Lung (tissue), 12 donors: Measurements from ENCODE around the gene IGF2R. TPM values are rescaled to one million over a fixed set of nuclear protein-coding genes. Genes with fewer than 3 reads are reported as not detected.

Experiments used
- ATAC-seq: fragments of 200-7000 bp; cut with Tn5 transposase; one replicate; pipeline ENCODE4 v1.9.1; 2020; ENCODE audit warnings: moderate number of reproducible peaks; ENCODE audit not compliant: insufficient read depth, low FRiP score
- DNase-seq, 3 donors: peaks; one replicate each; pipeline ENCODE4 v3.0.0-alpha.2; 2013 to 2017
- H3K27ac ChIP-seq, 2 donors: one replicate each; pipeline ENCODE4 v1.5.1; 2013; ENCODE audit warnings: mild to moderate bottlenecking in 2 of 2, moderate library complexity in 2 of 2, control low read depth in 1 of 2, inconsistent platforms in 1 of 2, low read depth in 1 of 2, low read length in 1 of 2
- H3K27me3 ChIP-seq, 3 donors: one replicate each; pipeline ENCODE4 v1.5.1; 2013; ENCODE audit warnings: low read length in 2 of 3; ENCODE audit not compliant: control insufficient read depth in 3 of 3, insufficient read depth in 3 of 3
- H3K36me3 ChIP-seq, 4 donors: one replicate each; pipeline ENCODE4 v1.5.1; 2013; ENCODE audit warnings: low read length in 4 of 4, mild to moderate bottlenecking in 1 of 4, moderate library complexity in 1 of 4; ENCODE audit not compliant: control insufficient read depth in 4 of 4, insufficient read depth in 4 of 4
- H3K4me1 ChIP-seq, 5 donors: one replicate each; pipeline ENCODE4 v1.5.1; 2013; ENCODE audit warnings: low read length in 5 of 5, mild to moderate bottlenecking in 2 of 5, moderate library complexity in 1 of 5; ENCODE audit not compliant: control insufficient read depth in 5 of 5, insufficient read depth in 5 of 5
- H3K4me3 ChIP-seq: one replicate; pipeline ENCODE4 v1.5.1; 2013; ENCODE audit warnings: mild to moderate bottlenecking, control low read depth, moderate library complexity
- H3K9ac ChIP-seq, 2 donors: one replicate each; pipeline ENCODE4 v1.5.1; 2013; ENCODE audit warnings: low read length in 2 of 2, control low read depth in 1 of 2; ENCODE audit not compliant: insufficient read depth in 1 of 2
- H3K9me3 ChIP-seq, 4 donors: one replicate each; pipeline ENCODE4 v1.5.1; 2013; ENCODE audit warnings: low read length in 3 of 4, mild to moderate bottlenecking in 1 of 4, moderate library complexity in 1 of 4; ENCODE audit not compliant: control insufficient read depth in 4 of 4, insufficient read depth in 3 of 4
- WGBS, 2 donors: extraction: QIAGEN DNeasy Blood & Tissue Kit; methylation state at CpG; one replicate each; pipeline ENCODE4 v1.1.7; 2013; 5-methylcytosine and 5-hydroxymethylcytosine counted together
- polyA plus RNA-seq, 2 donors: library from polyadenylated mRNA; stranded (reverse); fragments of 200-250 nt; gene quantifications; one replicate each; pipeline ENCODE4 v1.2.1, GENCODE V29; 2013
- total RNA-seq, 2 donors: library from RNA; depleted of rRNA in 1 of 2; stranded (reverse); fragments of >200 nt in 1 of 2; gene quantifications; one replicate each; pipeline ENCODE4 v1.2.1, GENCODE V29; 2014 to 2021
- TF ChIP-seq, protein P1 (sequence below): IDR thresholded peaks from 2 replicates; pipeline ENCODE4 v1.5.1; 2012; ENCODE audit warnings: mild to moderate bottlenecking; ENCODE audit errors: control extremely low read depth, extremely low read depth
- donor health status: control.
- donor health status: control.
- donor health status: Bipolar disorder and iron deficiency.
- donor health status: healthy.
- donor health status: DM: yes; HTN: yes; CAD: no.

The IGF2R gene
- total and polyA plus RNA-seq, 4 donors: 30.0 to 125 (median 92.6) TPM

DNA sequence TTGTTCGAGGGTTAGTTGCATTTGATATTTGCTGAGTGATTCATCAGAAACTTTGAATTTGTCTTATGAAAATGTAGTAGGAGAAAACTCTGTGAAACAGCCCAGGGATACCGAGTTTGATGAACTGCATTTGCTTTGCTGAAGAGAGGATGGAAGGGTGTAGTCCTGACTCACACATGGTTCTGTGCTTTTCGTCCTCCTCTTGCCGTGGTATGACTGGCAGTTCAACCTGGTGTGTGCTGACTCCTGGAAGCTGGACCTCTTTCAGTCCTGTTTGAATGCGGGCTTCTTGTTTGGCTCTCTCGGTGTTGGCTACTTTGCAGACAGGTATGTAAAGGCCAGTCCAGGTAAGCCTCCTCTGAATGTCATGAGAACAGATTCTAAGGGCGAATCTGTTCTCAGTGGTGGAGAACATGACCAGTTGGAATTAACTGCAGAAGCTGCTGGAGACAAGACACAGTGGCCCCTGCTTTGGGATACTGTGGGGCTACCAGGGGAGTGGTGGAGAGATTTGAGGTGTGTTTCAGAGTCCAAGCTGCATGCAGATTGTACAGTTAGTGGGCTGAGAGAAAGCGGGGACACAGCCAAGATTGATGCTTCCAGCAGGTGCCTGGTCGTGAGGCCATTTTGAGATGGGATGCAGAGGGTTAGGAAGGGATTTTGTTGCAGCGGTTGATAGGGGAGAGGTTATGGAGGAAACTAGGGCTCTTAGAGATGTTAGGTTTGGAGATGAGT, 161.2 kb downstream of the IGF2R start:
- Histone ChIP-seq H3K27me3 (no peaks in the 10 kb centered on the region), H3K9ac (no peak overlapping the region), H3K36me3 (no peaks in the 10 kb centered on the region), H3K27ac (no peak overlapping the region), H3K4me3 (no peak overlapping the region), H3K9me3 (no peaks in the 10 kb centered on the region), H3K4me1 (no peaks in the 10 kb centered on the region)
- WGBS, 2 donors: 94 to 95% methylated on average over 10 of the region's 10 CpGs
- ATAC-seq (no peak), DNase-seq (no peak)
- TF ChIP-seq, protein P1, sequence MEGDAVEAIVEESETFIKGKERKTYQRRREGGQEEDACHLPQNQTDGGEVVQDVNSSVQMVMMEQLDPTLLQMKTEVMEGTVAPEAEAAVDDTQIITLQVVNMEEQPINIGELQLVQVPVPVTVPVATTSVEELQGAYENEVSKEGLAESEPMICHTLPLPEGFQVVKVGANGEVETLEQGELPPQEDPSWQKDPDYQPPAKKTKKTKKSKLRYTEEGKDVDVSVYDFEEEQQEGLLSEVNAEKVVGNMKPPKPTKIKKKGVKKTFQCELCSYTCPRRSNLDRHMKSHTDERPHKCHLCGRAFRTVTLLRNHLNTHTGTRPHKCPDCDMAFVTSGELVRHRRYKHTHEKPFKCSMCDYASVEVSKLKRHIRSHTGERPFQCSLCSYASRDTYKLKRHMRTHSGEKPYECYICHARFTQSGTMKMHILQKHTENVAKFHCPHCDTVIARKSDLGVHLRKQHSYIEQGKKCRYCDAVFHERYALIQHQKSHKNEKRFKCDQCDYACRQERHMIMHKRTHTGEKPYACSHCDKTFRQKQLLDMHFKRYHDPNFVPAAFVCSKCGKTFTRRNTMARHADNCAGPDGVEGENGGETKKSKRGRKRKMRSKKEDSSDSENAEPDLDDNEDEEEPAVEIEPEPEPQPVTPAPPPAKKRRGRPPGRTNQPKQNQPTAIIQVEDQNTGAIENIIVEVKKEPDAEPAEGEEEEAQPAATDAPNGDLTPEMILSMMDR: no peak

DNA sequence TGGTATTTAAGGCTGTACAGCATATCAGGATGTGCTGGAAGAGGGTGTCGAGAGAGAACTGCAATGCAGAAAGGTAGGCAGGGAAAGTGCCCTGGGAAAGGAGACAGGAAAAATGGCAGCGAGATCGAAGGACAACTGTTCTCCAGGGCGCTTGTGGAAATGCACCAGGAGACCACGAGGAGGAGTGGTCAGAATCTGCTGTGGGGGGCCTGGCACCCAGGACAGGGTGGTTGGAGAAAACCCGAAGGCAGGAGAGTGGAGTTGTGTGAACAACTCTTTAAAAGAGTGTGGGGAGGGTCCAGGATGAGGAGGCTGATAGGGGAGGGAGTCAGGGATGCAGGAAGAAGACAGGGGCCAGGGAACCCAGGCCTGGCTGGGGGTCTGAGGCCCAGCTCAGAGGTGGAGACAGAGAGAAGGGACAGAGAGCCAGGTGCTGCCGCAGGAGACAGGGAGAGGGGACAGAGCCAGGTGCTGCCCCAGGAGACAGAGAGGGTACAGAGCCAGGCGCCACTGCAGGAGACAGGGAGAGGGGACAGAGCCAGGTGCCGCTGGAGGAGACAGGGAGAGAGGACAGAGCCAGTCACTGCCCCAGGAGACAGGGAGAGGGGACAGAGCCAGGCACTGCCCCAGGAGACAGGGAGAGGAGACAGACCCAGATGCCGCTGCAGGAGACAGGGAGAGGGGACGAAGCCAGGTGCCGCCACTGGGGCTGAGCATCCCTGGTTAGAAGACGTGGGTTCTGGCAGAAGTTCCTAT, 162.0 kb downstream of the IGF2R start:
- 89 to 91% methylated on average over 13 of the region's 13 CpGs for WGBS, 2 donors
- TF ChIP-seq, protein P1: no peak

DNA sequence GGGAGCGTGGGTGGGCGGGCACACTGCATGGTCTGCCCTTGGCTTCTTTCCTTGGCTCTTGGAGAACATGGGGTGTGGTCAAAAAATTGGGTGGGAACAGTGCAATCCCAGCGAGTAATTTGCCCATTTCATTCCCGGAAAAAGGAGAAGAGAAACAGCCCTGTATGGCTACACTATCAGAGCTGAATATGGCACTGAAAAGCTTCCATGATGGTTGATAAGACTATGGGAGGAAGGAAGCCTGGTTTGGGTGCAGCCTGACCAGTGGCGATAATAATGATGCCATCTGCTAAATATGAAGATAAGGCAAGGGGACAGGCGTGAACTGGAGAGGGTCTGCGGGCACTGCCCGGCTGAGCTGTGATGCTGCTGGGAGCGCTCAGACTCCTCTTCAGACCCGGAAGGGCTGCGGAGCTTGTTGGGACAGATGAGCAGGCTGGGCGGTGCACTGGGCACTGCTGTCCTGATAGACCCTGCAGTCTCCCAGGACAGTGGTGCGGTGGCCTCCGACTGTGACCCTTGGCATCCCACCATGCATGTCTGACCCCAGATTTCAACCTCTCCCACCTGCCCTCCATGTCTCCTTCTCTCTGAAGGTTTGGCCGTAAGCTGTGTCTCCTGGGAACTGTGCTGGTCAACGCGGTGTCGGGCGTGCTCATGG, 162.9 kb downstream of the IGF2R start:
- DNase-seq (no peak), ATAC-seq (no peak)

More for the DNA sequence above, 162.0 kb downstream of the IGF2R start:
- DNase-seq (no peak), ATAC-seq (no peak)
- no peak overlapping the region for H3K4me3 ChIP-seq
- H3K4me1 ChIP-seq: no peaks in the 10 kb centered on the region
- no peaks in the 10 kb centered on the region for H3K36me3 ChIP-seq
- no peaks in the 10 kb centered on the region for H3K27me3 ChIP-seq
- no peaks in the 10 kb centered on the region for H3K9me3 ChIP-seq
- H3K27ac ChIP-seq: no peak overlapping the region
- no peak overlapping the region for H3K9ac ChIP-seq

More for the DNA sequence above, 162.9 kb downstream of the IGF2R start:
- Histone ChIP-seq H3K4me1 (no peaks in the 10 kb centered on the region), H3K9me3 (no peaks in the 10 kb centered on the region), H3K9ac (no peak overlapping the region), H3K36me3 (no peaks in the 10 kb centered on the region), H3K4me3 (no peak overlapping the region), H3K27ac (no peak overlapping the region), H3K27me3 (no peaks in the 10 kb centered on the region)
- TF ChIP-seq, protein P1: no peak
- 85 to 94% methylated on average over 19 of the region's 19 CpGs for WGBS, 2 donors
